Adrenal gland (tissue), 5 donors: ENCODE results near the gene SLC35D2.

ENCODE experiments used
- POLR2A ChIP-seq, 2 donors: fragments of 450-650 bp; IDR thresholded peaks; one replicate each; pipeline ENCODE4 v1.6.1; 2017; ENCODE audit warnings: antibody characterized with exemption in 2 of 2, mild to moderate bottlenecking in 2 of 2, moderate library complexity in 1 of 2
- TF ChIP-seq, protein P1 (sequence below), 6 experiments: fragments of 450-650 bp in 4 of 6; fragments of 200-600 bp in 2 of 6; sonication (generic) in 1 of 6; IDR thresholded peaks; 1 replicate in 5 of 6; 2 replicates in 1 of 6; pipeline versions ENCODE4 v1.5.1 to v1.8.0; 2016 to 2021; ENCODE audit warnings: antibody characterized with exemption in 6 of 6, mild to moderate bottlenecking in 2 of 6, moderate library complexity in 1 of 6
- donor health status: DM: no; HTN: no; CAD: no.

DNA sequence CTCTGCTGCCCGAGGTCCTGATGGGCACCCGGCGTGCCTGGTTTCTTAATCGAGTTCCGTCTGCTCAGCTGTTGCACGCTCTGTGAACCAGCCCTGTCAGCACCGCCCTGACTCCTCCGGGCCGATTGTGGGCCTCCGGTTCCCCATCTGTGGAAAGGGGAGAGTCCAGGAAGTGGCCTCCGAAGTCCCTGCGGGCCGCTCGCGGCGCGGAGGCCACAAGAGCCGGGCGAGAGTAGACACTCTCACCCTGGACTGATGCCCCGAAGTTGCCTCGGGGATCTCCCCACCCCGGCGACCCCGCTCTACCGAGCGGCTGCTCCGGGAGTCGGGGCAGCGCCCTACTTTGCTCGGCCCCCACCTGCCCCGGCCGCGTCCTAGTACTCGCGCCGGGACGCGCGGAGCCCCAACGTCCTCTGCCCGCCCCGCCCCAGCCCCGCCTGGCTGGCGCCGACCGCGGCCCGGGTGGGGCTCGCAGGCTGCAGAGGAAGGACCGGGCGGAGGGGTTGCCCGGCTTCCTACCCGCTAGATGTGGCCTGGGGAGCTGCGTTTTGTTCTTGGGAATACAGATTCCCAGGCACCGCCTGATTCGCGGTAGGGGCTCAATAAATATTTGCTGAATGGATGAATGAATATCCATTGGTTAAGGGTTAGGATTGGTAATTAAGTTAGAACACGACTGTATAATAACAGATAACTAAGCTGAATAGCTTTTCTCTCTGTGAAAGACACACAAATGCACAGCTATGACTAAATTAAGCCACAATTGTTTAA is 35.6 kb upstream of the SLC35D2 start:
- TF ChIP-seq, protein P1, sequence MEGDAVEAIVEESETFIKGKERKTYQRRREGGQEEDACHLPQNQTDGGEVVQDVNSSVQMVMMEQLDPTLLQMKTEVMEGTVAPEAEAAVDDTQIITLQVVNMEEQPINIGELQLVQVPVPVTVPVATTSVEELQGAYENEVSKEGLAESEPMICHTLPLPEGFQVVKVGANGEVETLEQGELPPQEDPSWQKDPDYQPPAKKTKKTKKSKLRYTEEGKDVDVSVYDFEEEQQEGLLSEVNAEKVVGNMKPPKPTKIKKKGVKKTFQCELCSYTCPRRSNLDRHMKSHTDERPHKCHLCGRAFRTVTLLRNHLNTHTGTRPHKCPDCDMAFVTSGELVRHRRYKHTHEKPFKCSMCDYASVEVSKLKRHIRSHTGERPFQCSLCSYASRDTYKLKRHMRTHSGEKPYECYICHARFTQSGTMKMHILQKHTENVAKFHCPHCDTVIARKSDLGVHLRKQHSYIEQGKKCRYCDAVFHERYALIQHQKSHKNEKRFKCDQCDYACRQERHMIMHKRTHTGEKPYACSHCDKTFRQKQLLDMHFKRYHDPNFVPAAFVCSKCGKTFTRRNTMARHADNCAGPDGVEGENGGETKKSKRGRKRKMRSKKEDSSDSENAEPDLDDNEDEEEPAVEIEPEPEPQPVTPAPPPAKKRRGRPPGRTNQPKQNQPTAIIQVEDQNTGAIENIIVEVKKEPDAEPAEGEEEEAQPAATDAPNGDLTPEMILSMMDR (IDR thresholded peaks at IDR 0.05): no peak
- TF ChIP-seq POLR2A (IDR thresholded peaks at IDR 0.05): peak; percentile 6 to 59
